Right hindlimb (tissue), 1 donor: ENCODE results near the gene PTPRK.
"Not testable (repeated sequence)": the region's sequence is repeated elsewhere in the genome, so short reads cannot be mapped to it uniquely, and the experiment has no call there.

Experiments used
- DNase-seq: peaks from one replicate; pipeline ENCODE4 v3.0.0-alpha.2; 2018

The PTPRK gene

GRCh38 chr6:127939442-127940066 lies 580.8 kb downstream of the PTPRK start:
- no peak for DNase-seq

- DNase-seq, result no peak
These were observed 581.7 kb downstream of the PTPRK start for GRCh38 chr6:127938701-127939100.

- no peak for DNase-seq
These were observed 582.7 kb downstream of the PTPRK start for GRCh38 chr6:127937747-127938146.

GRCh38 chr6:127937102-127937501 lies 583.3 kb downstream of the PTPRK start:
- DNase-seq, result no peak

GRCh38 chr6:127934956-127935355 lies 585.4 kb downstream of the PTPRK start:
- DNase-seq, result no peak

- DNase-seq, result no peak
These were observed 586.3 kb downstream of the PTPRK start for GRCh38 chr6:127933852-127934840.

GRCh38 chr6:127933137-127933536 lies 587.3 kb downstream of the PTPRK start:
- no peak for DNase-seq

- DNase-seq, result no peak
These were observed 587.7 kb downstream of the PTPRK start for GRCh38 chr6:127932708-127933107.

GRCh38 chr6:127926441-127926840 lies 594.0 kb downstream of the PTPRK start:
- DNase-seq, result not testable (repeated sequence)

GRCh38 chr6:127924440-127924839 lies 596.0 kb downstream of the PTPRK start:
- DNase-seq, result no peak

- DNase-seq, result no peak
These were observed 596.4 kb downstream of the PTPRK start for GRCh38 chr6:127924031-127924430.

- no peak for DNase-seq
These were observed 597.3 kb downstream of the PTPRK start for GRCh38 chr6:127923135-127923534.

GRCh38 chr6:127921982-127922381 lies 598.4 kb downstream of the PTPRK start:
- no peak for DNase-seq

GRCh38 chr6:127920804-127921203 lies 599.6 kb downstream of the PTPRK start:
- DNase-seq, result no peak
